Activated CD4-positive, alpha-beta T cell treated with anti-CD3 and anti-CD28 coated beads for 24 hours (primary cell): Measurements from ENCODE around the gene MAS1L.
"Not testable (repeated sequence)": the region's sequence is repeated elsewhere in the genome, so short reads cannot be mapped to it uniquely, and the experiment has no call there.

Source experiments
- DNase-seq, 2 donors: peaks; one replicate each; pipeline ENCODE4 v3.0.0-alpha.2; 2020; ENCODE audit warnings: low read depth in 2 of 2

Gene MAS1L

DNA sequence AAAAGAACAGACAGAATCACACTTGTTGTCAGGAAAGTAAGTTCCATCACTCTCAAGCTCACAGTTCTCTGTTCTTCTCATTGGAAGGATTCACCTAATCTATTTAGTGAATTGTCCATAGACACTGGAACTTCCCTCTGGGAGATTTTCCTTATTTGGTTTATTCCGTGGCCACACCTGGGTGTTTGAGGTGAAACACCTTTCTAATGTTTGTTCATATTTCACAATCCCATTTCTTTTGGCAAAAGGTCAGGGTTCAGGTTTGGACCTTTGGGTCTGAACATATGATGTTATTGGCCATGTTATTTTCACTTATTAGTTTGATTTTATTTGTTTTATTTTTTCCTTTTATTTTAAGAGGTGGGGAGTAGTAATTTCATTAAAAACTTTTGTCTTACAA lies 4.0 kb downstream of the MAS1L start:
- no peak for DNase-seq

DNA sequence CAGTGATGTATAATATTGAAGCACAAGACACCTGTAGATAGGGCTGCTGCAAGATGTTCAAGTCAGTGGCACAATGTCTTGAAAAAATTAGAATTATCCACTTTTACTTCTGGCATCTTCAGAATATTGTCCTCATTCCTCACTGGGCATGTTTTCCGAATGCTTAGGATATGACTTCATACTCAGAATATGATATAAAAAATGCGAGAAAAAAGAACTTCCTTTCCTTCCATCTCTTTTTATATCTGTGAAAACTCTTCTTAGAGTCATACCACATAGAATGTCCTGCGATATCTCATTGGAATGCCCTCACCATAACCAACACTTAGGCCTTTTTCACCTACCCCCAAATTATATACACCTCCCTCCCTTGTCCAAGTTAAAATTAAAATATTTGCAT lies 4.6 kb downstream of the MAS1L start:
- no peak for DNase-seq

- DNase-seq: no peak
Observed at GRCh38 chr6:29479560-29479959, 8.2 kb downstream of the MAS1L start.

- DNase-seq: no peak
Observed at GRCh38 chr6:29478740-29479139, 9.0 kb downstream of the MAS1L start.

DNA sequence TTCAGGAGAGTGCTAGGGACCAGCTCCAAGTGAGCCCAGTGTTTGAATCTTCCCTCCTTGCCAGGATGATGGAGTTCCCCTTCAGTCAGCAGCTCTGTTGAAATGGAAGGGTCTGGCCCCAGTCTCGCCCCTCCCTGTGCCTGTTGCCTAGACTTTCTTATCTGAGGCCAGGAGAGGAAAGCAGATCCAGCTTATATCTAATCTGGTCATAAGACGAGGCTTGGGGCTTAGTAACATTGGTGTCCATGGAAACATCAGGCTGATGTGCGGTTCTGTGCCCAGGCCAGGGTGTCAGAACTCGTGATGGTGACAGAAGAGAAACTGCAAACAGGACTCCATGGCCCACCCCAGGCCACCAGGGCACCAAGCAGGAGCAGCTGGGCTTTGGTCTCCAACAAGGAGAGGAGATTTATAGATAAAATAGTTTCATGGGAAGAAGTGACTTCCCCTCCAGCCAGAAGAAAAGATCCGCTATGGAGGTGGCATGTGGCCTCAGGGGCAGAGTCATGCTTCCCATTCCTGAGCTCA lies 9.8 kb downstream of the MAS1L start:
- no peak for DNase-seq

GRCh38 chr6:29474996-29475395 lies 12.8 kb downstream of the MAS1L start:
- DNase-seq: no peak

DNA sequence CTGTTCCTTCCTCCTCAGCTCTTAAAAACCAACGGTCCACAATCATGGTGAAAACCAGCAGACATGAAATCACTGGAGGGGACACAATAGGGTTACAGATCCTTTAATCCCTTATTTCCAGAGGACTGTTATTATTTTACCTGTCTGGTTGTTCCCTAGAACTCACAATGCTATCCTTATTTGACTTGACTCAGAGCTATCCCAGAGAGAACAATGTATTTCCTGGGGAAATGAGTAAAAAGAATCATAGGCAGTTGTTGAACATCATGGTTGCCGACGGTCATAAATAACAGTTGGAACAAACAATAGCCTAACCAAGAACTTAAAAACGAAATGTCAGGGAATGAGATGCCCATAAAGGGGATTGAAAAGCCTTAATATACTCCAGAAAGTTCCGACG lies 21.5 kb downstream of the MAS1L start:
- no peak for DNase-seq

DNA sequence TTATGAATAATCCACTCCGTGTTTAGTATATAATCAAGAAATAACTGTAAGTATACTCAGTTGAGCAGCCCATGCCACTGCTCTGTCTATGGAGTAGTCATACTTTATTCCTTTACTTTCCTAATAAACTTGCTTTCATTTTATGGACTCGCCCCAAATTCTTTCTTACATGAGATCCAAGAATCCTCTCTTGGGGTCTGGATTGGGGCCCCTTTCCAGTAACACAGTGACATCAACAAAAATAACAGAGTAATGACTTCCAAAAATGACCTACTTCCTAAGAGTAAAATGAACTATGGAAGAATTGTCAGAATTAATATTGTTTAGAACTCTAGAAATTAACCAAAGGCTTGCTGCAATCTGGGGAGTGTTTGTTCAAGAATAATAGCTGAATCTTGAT lies 22.0 kb downstream of the MAS1L start:
- no peak for DNase-seq

GRCh38 chr6:29465279-29465678 lies 22.5 kb downstream of the MAS1L start:
- DNase-seq: no peak

- DNase-seq: no peak
Observed at GRCh38 chr6:29462022-29462421, 25.7 kb downstream of the MAS1L start.

- no peak for DNase-seq
Observed at GRCh38 chr6:29461021-29461814, 26.5 kb downstream of the MAS1L start.

DNA sequence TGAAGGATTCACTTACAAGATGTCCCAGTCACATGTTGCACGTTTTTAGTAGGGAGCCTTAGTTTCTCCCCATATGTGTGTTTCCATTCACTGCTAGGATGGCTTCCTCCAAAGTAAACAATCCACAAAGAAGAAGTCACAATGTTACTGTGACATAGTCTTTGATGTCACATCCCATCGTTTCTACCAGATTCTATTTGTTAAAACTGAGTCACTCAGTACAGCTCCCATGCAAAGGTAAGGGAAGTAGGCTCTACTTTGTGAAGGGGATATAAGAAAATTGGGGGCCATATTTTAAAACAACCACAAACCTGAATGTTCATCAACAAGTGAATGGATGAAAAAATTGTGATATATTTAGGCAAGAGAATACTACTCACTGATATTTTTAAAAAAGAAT lies 30.8 kb downstream of the MAS1L start, which contains the start of the genes OR11A1 and OR2H1:
TSS of gene OR11A1 (minus strand) at position 101 of the 400 bp plus-strand sequence. CDS start 29,430 bp downstream, outside the sequence.
TSS of gene OR2H1 (plus strand) at position 185 of the 400 bp plus-strand sequence. CDS start 4,615 bp downstream, outside the sequence.
- DNase-seq: no peak

GRCh38 chr6:29451471-29452193 lies 36.1 kb downstream of the MAS1L start:
- no peak for DNase-seq

DNA sequence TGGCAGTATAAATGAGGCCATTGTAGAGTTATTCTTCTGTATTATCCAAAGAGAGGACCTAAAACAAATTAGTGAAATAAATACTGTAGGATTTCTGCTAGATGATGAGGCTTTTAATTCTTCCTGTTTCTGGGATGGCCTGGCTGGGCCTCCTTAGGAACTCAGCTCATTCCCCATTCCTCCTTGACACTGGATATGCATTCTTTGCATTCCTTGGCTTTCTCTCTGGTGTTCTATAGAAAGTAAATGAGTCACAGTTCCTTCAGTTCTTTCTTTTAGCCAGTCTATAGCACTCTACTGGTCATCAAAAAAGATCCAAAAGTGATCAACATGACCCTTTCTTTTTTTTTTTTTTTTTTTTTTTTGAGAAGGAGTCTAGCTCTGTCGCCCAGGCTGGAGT lies 40.1 kb downstream of the MAS1L start:
- DNase-seq: no peak

DNA sequence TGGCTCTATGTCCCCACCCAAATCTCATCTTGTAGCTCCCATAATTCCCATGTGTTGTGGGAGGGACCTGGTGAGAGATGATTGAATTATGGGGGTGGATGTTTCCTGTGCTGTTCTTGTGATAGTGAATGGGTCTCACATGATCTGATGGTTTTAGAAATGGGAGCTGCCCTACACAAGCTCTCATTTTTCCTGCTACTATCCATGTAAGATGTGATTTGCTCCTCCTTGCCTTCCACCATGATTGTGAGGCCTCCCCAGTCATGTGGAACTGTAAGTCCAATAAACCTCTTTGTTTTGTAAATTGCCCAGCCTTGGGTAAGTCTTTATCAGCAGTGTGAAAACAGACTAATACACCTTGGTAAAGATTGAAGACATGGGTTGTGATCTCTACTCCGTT lies 43.7 kb downstream of the MAS1L start:
- DNase-seq: not testable (repeated sequence)

GRCh38 chr6:29442719-29443118 lies 45.0 kb downstream of the MAS1L start:
- no peak for DNase-seq

GRCh38 chr6:29439006-29439405 lies 48.8 kb downstream of the MAS1L start, which contains the start of gene OR10C1:
Gene OR10C1 (plus strand): TSS chr6:29439306. CDS start chr6:29440016, 710 bp downstream.
- DNase-seq: no peak

DNA sequence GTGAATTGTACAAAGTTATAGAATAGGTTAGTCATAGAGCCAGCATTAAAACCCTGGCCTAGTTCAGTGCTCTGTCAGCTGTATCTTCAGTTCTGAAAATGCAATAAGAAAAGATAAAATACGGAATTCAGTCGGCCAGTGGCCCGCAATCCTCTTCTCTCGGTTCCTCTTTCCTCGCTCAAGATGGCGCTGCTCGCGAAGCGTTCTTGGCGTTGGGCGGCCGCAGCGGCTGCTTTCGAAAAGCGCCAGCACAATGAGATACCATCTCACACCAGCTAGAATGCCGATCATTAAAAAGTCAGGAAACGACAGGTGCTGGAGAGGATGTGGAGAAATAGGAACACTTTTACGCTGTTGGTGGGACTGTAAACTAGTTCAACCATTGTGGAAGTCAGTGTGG lies 51.0 kb downstream of the MAS1L start:
- not testable (repeated sequence) for DNase-seq
